Measurements from ENCODE around the gene F10. TPM values are rescaled to one million over a fixed set of nuclear protein-coding genes. Genes with fewer than 3 reads are reported as not detected.
A peak's percentile ranks its signal among the peaks of the same experiment; 100 is the strongest.

F10 gene
- total and polyA plus RNA-seq, 3 donors from 2014 or later, result 19.9 to 33.7 (median 31.9) TPM

GRCh38 chr13:113142876-113143275, 20.3 kb downstream of the F10 start:
- Histone ChIP-seq H3K27me3 (no peaks in the 10 kb centered on the region), H3K9me3 (no peaks in the 10 kb centered on the region), H3K4me1 (no peaks in the 10 kb centered on the region), H3K36me3 (ENCODE audit: low read depth, missing control alignments) (no peaks in the 10 kb centered on the region), H3K27ac (no peak overlapping the region), H3K4me3 (no peak overlapping the region)
- WGBS, 2 donors, result 67 to 82% methylated on average over 7 of the region's 7 CpGs
- DNase-seq, result peak; percentile 13
- no peak for TF ChIP-seq CTCF (IDR thresholded peaks at IDR 0.05)
- TF ChIP-seq POLR2A (IDR thresholded peaks at IDR 0.05), result no peak
- intact Hi-C loops (cut with DNase I; ENCODE audit: low total_unique reads), result no loop called here

- no peaks in the 10 kb centered on the region for H3K36me3 ChIP-seq (ENCODE audit: low read depth, missing control alignments)
- TF ChIP-seq CTCF (IDR thresholded peaks at IDR 0.05), result no peak
- TF ChIP-seq POLR2A (IDR thresholded peaks at IDR 0.05), result no peak
- H3K9me3 ChIP-seq, result no peaks in the 10 kb centered on the region
- intact Hi-C loops (cut with DNase I; ENCODE audit: low total_unique reads), result no loop called here
- DNase-seq, result no peak
- H3K4me3 ChIP-seq, result no peak overlapping the region
- H3K27me3 ChIP-seq, result no peaks in the 10 kb centered on the region
- 83 to 88% methylated on average over 29 to 39 of the region's 39 CpGs for WGBS, 2 donors
- no peak overlapping the region for H3K27ac ChIP-seq
- H3K4me1 ChIP-seq, result no peaks in the 10 kb centered on the region
These were observed 21.1 kb downstream of the F10 start for GRCh38 chr13:113143466-113144254.

- H3K27ac ChIP-seq, result no peak overlapping the region
- TF ChIP-seq CTCF (IDR thresholded peaks at IDR 0.05), result no peak
- TF ChIP-seq POLR2A (IDR thresholded peaks at IDR 0.05), result no peak
- H3K4me3 ChIP-seq, result no peak overlapping the region
- intact Hi-C loops (cut with DNase I; ENCODE audit: low total_unique reads), result no loop called here
- no peak for DNase-seq
- H3K9me3 ChIP-seq, result no peaks in the 10 kb centered on the region
- no peaks in the 10 kb centered on the region for H3K36me3 ChIP-seq (ENCODE audit: low read depth, missing control alignments)
- H3K4me1 ChIP-seq, result no peaks in the 10 kb centered on the region
- 93 to 97% methylated on average over 10 to 12 of the region's 12 CpGs for WGBS, 2 donors
- H3K27me3 ChIP-seq, result no peaks in the 10 kb centered on the region
These were observed 21.6 kb downstream of the F10 start for GRCh38 chr13:113144255-113144629.

- Histone ChIP-seq H3K27me3 (no peaks in the 10 kb centered on the region), H3K4me1 (no peaks in the 10 kb centered on the region), H3K36me3 (ENCODE audit: low read depth, missing control alignments) (no peaks in the 10 kb centered on the region), H3K4me3 (no peak overlapping the region), H3K9me3 (no peaks in the 10 kb centered on the region), H3K27ac (no peak overlapping the region)
- TF ChIP-seq CTCF (IDR thresholded peaks at IDR 0.05), result no peak
- no peak for TF ChIP-seq POLR2A (IDR thresholded peaks at IDR 0.05)
- WGBS, 2 donors, result 89 to 91% methylated on average over 12 of the region's 12 CpGs
- intact Hi-C loops (cut with DNase I; ENCODE audit: low total_unique reads), result no loop called here
- no peak for DNase-seq
These were observed 22.9 kb downstream of the F10 start for GRCh38 chr13:113145496-113145895.
